Liver (tissue), 3 donors: ENCODE measurements around the gene BATF.

Source experiments
- ATF3 ChIP-seq: IDR thresholded peaks from 2 replicates; pipeline ENCODE4 v1.6.1; 2016; ENCODE audit warnings: antibody characterized with exemption
- CTCF ChIP-seq: fragments of 150-350 bp; IDR thresholded peaks from 2 replicates; pipeline ENCODE4 v1.5.1; 2017; ENCODE audit warnings: improper control_type of control experiment, low read depth, low read length; ENCODE audit not compliant: missing input control
- GABPA ChIP-seq, 2 donors: IDR thresholded peaks in 1 of 2; conservative IDR thresholded peaks in 1 of 2; 2 replicates each; pipeline ENCODE4 v1.6.1; 2016; ENCODE audit warnings: antibody characterized with exemption in 2 of 2, mild to moderate bottlenecking in 1 of 2, moderate library complexity in 1 of 2
- JUND ChIP-seq, 2 donors: IDR thresholded peaks; 2 replicates each; pipeline ENCODE4 v1.6.1; 2016; ENCODE audit warnings: antibody characterized with exemption in 2 of 2
- RAD21 ChIP-seq, 2 donors: IDR thresholded peaks; 2 replicates each; pipeline ENCODE4 v1.6.1; 2016; ENCODE audit warnings: antibody characterized with exemption in 2 of 2, mild to moderate bottlenecking in 2 of 2
- REST ChIP-seq: IDR thresholded peaks from 2 replicates; pipeline ENCODE4 v1.6.1; 2016; ENCODE audit warnings: antibody characterized with exemption, mild to moderate bottlenecking
- TAF1 ChIP-seq: conservative IDR thresholded peaks from 2 replicates; pipeline ENCODE4 v1.6.1; 2016; ENCODE audit warnings: antibody characterized with exemption, mild to moderate bottlenecking
- YY1 ChIP-seq: IDR thresholded peaks from 2 replicates; pipeline ENCODE4 v1.6.1; 2016; ENCODE audit warnings: antibody characterized with exemption, mild to moderate bottlenecking
- ZBTB33 ChIP-seq: IDR thresholded peaks from 2 replicates; pipeline ENCODE4 v1.6.1; 2016; ENCODE audit warnings: antibody characterized with exemption
- donor health status: healthy.
- donor health status: healthy.

- TF ChIP-seq RAD21 (IDR thresholded peaks at IDR 0.05) (no peak), TAF1 (no peak), CTCF (no peak), REST (no peak), ZBTB33 (no peak), YY1 (no peak), GABPA (IDR thresholded peaks at IDR 0.05 in 1 of 2, conservative IDR thresholded peaks at IDR 0.05 in 1 of 2) (no peak), JUND (IDR thresholded peaks at IDR 0.05) (no peak), ATF3 (no peak)
These were observed 30.9 kb downstream of the BATF start for GRCh38 chr14:75553157-75553556.
